Activated effector memory CD4-positive, alpha-beta T cell treated with Interleukin-2 at 50 U/mL for 16 hours (primary cell): ENCODE results near the gene LRRC7.

Source experiments
- DNase-seq: peaks from one replicate; pipeline ENCODE4 v3.0.0-alpha.2; 2020

Gene LRRC7

DNA sequence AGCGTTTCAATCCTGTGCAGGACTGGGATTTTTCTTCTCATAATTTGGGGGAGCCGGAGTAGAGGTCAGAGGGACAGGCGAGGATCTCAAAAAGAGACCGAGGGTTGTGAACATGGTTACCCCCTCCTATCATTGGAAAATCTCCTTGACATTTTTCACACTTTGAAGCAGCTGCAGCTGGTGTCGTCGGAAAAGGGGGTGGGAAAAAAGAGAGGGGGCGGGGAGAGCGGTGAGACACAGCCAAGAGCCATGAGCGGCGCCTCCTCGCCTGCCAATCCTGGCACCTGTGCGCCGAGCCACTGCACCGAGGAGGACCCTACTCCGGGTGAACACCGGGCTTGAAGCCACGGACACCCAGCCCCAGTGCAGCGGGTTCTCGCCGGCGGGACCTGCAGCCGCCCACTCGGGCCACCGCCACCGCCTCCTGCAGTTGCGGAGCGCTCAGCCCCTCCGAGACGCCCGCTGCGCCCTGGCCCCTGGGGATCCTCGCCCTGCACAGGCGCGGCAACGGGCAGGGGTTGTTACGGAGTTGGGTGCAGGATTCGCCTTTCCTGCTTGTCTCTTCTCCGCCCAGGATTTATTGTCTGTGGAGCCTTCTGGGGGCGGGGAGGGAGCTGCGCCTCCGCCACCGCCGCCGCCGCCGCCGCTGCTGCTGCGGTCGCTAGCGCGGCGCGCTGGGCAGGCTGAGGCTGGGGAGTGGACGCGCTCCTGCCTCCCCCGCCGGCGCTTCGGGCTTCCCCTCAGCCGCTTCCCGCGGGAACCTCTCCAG is at the start of gene LRRC7:
TSS of gene LRRC7 (plus strand) at position 271 of the 769 bp plus-strand sequence. CDS start 718 bp downstream, outside the sequence.
- no peak for DNase-seq

DNA sequence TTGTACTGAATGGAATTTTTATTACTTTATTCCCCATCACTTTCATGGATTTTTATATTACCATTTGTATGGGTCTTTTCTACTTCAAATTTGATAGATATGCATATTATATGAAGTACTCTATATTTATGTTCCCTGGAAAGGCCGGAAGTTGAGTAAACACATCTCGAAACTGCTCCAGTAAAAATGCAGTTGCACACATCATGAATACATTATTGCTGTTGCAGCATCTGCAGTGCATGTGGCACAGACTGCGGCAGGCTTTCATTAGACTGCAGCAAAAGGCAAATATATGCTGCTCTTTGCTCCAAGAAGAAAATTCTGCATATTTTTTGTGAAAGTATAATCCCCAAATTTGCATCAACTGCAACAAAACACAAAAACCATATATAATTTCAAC is 48.7 kb upstream of the LRRC7 start:
- DNase-seq: no peak

DNA sequence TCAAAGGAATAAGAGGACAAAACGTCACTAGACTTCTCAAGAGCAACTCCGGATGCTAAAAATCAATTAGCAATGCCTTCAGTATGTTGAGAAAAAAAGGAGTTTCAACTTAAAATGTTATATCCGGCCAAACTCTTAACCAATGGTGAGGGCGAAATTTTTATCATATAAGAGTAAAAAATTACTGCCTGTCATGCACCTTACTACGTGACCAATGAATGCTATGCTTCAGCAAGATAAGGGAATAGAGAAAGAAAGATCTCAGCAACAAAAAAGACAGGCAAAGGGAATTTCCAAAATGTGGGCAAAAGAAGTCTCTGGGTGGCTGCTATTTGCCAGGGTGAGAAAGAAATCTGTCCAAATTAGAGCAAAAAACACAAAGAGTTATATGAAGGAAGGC is 47.4 kb upstream of the LRRC7 start:
- no peak for DNase-seq

DNA sequence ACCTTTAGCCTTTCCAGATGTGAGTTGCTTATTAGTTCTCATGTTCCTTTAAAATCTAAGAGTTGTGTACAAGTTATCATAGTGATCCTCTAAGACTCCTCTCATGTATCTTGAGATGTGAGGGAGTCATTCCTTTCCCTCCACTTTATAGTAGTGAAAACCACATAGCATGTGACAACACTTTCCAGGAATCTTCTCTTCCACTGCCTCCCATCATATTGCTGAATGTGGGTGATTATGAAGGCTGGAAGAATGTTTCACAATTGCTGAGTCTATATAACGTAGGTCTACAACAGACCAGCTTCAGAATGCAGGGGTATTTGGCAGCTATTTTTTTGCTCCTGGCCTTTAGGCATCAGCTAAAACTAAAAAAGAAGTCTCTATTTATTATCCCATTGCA is 44.7 kb upstream of the LRRC7 start:
- no peak for DNase-seq

DNA sequence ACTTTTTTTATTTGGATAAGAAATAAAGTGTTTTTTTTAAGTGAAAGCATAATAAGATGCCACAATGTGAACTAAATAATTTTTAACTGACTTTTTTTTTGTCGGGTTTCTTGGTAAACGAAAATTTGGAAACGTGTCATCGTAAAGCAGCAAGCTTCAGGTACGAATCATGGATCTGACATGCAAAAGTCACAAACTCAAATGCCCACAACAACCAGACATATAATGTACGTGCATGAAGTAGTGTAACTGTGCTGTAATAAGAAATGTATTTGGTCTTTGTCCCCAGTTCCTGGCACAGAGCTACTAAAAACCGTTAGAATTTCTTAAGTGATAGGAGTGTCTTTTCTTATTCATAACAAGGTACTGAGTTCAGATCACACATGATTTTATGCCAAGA is 44.3 kb upstream of the LRRC7 start:
- DNase-seq: no peak

DNA sequence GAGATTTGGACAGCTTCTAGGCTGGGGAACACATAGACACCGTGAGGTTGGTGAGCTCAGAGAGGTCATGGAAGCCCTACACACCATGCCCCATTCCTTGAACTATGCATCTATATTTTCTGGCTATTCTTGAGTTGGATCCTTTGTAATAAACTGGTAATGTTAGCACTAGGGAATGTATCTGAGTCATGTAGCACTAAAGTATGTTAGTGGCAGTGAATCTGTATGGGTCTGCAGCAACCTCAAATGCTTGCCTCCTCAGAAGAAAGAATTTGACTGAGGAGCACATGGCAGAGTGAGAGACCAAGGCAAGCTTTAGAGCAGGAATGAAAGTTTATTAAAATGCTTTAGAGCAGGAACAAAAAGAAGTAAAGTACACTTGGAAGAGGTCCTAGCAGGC is 43.7 kb upstream of the LRRC7 start:
- DNase-seq: no peak

DNA sequence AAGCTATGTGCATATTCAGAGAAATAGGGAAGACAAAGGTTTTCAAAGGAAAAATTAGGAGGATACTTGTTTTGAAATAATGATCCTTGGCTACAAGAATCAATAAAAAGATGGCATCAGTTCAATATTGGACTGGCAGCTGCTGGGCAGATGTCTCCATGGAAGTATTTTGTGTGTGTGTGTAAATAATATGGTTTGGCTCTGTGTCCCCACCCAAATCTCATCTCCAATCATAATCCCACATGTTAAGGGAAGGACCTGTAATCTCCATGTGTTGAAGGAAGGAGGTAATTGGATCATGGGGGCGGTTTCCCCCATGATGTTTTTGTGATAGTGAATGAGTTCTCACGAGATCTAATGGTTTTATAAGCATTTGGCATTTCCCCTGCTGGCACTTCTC is 40.4 kb upstream of the LRRC7 start:
- no peak for DNase-seq

DNA sequence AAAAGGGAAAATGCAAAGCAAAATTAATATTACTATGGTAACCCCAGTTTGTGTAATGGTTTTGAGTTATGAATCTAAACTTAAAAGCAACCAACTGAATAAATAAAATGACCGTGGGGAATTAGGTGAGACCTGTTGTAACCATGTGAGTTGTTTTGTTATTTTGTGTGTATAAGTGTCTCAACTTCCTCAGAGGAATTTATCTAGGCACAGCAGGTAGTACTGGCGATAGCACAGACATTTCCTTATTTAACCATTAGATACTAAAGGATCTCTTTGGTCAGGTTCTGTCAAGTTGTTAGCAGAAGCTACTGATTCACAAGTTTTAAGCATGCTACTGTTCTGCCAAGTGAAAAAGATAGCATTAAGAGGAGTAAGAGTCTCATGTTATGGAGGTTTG is 39.3 kb upstream of the LRRC7 start:
- DNase-seq: no peak

DNA sequence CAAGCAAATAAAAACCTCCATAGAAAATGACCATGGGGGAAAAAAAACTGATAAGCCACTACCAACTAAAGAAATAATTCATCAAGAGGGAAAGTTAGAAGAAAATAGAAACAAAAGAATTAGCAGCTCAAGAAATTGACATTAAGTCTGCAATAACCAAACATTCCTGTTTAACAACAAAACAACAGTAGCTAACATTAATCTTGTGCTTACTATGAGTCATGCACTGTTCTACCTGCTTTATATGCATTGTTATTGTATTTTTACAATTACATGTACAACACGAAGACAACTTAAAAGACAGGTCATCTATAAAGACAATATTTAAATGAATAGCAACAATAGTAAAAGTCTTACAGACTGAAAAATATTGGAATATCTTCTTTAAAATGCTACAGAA is 34.4 kb upstream of the LRRC7 start:
- DNase-seq: no peak

DNA sequence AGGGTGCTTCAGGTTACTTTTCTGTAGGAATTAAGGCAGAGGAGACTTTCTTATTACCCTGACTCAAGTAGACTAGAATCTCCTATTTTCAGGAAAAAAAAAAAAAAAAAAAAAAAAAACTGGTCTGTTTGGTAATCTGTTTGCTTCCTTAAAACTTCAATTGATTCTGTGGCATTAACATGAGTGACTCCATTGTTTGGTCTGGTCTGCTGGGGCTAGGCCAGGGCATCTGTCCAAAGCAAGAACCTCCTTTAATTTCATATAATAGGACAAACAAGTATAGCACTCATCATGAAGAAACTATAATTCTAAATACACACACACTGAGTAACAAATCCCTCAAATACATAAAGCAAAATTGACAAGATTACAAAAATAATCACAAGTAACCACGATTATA is 32.9 kb upstream of the LRRC7 start:
- no peak for DNase-seq

DNA sequence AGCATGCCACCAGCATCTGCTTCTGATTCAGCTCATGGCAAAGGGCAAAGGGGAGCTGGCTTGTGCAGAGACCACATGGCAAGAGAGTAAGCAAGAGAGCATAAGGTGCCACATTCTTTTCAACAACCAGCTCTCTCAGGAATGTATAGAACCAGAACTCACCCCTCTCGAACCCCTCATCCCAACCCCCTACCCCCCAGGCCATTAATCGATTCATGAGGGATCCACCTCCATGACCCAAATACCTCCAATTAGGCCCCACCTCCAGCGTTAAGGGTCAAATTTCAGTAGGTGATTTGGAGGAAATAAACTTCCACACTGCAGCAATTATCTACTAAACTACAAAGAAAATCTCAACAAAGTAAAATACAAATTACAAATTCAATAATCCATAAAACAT is 32.2 kb upstream of the LRRC7 start:
- DNase-seq: no peak

DNA sequence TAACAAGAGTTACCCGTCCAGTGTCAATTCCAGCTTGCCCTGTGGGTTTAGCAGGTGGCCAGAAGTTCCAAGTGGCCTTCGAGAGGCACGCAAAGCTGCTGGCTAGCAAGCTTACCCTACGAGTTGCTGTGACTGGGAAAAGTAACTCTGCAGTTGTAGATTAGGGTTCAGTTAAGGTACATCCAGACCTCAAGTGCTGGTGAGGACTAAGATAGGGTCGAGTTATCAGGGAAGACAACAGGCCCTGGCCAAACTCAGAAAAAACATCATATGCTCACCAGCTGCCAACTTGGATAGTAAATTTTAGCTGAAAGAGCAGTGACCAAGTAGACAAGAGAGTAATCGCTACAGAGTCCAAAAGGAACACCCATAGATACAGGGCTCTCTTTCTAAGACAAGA is 27.7 kb upstream of the LRRC7 start:
- no peak for DNase-seq

DNA sequence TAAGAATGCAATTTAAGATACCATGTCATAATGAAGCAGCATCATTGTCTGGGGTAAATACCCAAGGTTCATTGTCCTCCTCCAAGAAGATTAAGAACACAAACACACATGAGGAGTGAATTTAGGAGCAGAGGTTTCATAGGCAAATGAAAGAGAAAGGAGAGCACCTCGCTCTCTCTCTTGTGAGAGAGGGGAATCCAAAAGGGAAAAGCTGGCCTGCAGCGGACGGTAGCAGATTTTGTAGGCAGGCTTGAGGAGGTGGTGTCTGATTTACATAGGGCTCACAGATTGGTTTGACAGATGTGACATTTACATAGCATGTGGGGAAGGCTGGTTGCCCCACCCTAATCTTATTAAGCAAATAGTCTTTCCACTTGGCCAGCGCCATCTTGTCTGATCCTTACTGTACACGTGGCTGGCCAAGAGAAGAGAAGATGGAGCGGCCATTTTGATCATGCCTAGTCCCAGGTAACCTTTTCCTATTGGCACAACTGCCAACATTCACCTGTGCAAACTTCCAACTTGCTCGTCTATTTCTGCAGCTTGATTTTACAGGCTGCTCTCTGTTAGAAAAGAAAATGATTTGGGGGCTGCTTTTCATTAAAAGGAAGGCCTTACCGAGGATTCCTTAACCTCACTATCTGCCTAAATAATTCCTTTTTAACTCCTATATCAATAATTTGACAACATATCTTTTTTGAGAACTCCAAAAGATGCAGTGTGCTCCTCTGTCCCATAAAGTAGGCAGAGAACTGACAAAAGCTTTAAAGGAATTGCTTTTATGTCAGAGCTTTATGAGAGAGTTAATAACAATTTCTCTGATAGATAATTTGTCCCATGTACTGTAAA is 16.0 kb upstream of the LRRC7 start:
- no peak for DNase-seq

DNA sequence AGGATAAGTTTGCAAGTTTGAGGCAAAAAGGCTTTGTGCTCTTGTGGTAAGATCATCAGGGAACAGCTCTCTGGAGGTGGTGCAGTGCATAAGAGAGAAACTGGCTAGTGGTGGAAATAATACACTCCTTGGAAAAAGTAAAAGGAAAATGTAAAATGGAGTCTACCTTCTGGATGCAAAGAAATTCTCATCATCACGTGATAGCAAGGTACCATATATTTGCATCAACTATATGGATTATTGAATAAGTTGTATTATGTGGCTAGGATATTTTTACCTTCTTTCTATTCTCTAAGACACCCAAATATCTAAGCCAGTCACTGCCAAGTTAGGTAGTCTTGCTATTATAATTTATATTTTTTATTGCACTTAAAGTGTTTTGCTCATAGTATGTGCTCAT is 14.0 kb upstream of the LRRC7 start:
- no peak for DNase-seq

DNA sequence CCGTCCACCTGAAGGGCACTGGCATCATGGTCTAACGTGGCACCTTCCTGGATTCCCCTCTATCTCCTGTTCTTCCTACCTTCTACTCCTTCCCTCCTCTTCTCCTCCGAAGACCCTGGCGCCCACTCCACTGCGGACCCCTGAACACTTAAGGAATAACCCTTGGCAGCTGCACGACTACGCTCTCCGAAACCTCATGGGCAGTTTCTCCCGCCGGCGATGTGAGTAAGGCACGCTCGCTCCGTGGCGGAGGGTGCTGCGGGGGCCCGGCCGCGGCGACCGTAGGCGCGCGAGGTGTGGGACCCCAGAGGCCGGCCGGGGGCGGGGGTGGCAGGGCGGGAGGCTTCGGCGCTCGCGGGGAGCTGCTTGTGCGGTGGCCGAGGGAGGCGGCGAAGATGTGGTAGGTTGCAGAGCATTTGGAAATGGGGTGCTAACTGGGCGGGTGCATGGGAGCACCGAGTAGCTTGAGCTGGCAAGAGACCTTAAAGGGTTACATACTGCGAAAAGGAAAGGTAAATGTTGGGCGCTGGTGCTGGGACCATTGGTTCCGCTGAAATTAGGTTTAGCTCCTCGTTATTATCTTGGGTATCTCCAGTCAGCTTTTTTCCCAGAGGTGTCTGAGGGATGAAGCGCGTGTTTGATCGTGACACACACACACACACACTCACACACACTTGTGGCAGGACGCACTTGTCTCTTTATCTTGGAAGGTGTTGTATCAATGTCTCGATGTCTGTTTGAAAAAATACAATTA is 876 bp downstream of the LRRC7 start:
- DNase-seq: no peak

DNA sequence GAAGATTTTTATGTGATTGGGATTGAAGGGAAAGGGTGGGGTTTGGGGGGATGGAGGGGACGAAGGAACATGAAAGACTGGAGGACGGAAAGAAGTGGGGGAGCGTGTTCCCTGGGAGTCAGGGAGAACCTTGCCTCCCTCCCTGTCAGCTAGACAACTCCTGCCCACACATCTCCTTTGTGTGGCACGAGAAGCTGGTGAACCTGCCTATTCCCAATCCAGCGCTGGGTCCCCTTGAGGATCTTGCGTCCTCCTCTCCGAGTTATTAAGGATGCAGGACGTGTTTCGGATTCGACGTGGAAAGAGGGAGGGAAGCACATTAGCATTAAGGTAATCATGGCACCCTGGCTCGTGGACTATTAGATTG is 1.4 kb downstream of the LRRC7 start:
- no peak for DNase-seq

DNA sequence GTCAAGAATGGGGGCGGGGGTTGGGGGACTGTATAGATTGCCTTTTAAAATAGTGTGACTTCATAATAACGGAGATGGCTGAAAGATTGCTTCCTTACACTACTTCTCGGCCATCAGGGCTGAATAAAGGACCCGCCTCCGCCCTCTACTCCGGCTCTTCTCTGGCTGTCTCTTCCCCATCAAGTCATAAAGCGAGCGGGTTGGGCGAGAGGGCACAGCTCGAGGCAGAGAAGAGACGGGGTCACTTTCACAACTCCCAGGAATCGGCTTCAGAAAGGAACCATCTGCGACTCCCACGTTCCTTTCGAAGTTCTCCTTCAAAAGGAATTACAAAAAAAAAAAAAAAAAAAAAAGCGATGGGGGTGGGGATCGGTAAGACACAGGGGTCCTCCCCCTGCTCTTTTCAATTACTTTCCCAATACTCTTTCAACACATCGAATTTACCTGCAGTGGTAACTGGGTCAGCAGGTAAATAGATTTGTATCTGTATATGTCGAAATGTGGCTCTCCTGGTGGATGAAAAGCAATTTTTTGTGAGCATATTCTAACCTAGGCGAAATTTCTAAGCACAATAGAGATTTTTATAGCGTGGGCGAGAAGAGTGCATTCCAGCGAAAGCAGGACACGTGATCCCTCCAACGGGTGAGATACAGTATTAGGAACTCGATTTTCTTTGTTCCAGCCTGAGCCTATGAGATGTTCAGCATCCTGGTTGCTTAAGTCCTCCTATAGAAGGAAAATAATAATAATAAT is 2.0 kb downstream of the LRRC7 start:
- no peak for DNase-seq

DNA sequence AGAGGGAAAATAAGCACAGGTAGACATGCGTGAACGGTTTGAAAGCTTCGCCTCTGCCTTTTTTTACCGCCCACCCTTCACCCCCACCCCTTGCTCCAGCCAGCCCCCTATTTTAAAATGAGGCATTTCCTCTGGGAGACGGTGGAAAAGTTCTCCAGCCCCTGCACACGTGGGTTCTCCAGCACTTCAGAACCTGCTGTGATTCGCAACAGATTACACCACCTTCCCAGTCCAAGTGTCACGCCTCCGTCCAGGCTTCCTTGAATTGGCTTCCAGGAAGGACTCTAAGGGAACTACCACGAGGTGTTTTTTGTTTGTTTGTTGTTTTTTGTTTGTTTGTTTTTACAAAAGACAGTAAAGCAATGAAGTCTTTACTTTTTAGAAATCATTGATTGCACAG is 2.6 kb downstream of the LRRC7 start:
- DNase-seq: no peak

DNA sequence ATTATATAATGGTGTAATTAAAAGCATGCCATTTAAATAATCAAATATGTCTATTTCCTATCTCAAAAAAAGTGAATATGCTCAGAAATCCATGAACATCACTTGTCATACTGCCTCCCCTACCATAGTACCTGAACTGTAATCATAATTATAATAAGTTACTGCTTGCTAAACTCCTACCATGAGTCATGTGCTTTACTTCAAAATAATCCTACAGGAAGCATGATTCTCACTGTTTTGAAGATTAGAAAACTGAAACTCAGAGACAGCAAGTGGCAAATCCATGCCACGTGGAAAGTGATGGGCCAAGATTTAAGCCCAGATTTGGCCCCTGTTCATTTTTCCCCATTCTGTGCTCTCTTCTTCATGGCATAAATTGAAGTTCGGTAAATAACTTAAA is 5.2 kb downstream of the LRRC7 start:
- no peak for DNase-seq

DNA sequence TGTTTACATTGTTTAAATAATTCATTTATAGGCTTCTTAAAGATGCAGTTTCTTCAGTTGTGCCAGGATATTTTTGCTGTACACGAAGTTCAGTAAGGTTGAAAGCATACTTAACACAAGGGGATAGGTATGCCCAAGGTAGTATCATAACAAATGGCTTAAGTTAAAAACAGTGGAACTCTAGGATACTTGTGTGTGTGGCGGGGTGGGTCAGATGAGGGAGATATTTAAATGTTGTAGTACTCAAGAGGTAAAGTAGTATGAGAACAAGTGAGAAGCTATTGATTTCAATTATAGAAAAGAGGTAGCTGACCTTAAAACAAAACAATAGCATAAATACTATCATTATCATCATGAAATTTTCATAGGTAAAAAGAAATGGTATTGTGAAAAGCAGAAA is 6.2 kb downstream of the LRRC7 start:
- no peak for DNase-seq

DNA sequence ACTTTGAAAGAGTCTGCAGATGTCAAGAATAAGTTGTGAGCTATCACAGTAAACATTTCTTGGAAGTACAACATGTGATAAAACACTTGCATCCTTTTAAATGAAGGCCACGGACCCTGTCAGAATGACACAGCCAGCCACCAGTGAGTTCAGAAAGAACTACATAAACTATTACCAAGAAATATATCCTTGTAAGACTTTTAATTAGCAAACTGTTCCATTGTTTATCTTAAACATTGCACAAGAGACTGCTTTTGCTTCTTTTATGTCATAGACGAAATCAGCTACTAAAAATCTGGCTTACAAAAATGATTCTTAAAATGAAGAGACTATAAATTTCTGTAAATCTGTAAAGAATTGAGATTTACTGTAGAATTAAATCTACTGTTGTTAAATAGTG is 17.9 kb downstream of the LRRC7 start:
- no peak for DNase-seq

DNA sequence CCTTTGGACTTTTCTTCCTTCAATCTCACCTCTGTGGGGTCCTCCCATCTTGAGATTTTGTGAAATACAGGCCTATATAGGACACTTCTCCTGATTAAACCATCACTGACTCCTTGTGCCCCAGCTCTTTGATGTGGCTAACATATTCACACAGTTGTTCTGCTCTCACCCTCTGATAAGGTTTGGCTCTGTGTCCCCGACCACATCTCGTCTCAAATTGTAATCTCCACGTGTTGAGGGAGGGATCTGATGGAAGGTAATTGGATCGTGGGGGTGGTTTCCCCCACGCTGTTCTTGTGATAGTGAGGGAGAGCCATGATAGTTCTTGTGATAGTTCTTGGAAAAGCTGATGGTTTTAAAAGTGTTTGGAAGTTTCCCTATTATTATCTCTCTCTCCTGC is 19.7 kb downstream of the LRRC7 start:
- no peak for DNase-seq

DNA sequence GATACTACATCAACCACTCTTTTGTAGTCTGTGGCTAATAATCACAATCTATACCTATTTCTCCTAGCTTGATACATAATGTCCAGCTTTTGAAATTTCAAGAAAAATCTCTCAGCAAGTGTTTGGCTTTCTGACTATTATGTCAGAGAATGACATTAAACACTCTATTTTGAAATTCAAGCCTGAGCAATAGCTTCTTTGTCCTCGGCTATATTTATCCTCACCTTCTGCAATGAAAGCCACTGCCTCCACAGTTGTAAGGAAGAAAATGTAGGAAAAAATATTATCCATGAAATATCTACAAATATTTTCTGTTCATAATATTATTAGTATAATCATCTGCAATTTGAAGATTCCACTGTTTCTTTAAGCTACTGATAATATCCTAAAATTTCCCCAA is 22.1 kb downstream of the LRRC7 start:
- DNase-seq: no peak
